GM12878 (cell line): Measurements from ENCODE around the gene MAD2L1BP. TPM values are rescaled to one million over a fixed set of nuclear protein-coding genes. Genes with fewer than 3 reads are reported as not detected.

Source experiments
- ATF3 ChIP-seq: IDR thresholded peaks from 2 replicates; pipeline ENCODE4 v1.6.1; 2011; ENCODE audit warnings: low read depth, mild to moderate bottlenecking, low read length, moderate library complexity, borderline replicate concordance; ENCODE audit errors: extremely low read depth
- CHD2 ChIP-seq: IDR thresholded peaks from 2 replicates; pipeline ENCODE4 v1.6.1; 2011; ENCODE audit warnings: low read depth, low read length, improper control_type of control experiment, borderline replicate concordance
- E2F4 ChIP-seq: IDR thresholded peaks from 2 replicates; pipeline ENCODE4 v1.6.1; 2012; ENCODE audit warnings: low read depth, low read length, improper control_type of control experiment
- GATAD2B ChIP-seq: fragments of 450-650 bp; conservative IDR thresholded peaks from 2 replicates; pipeline ENCODE4 v1.6.1; 2017; ENCODE audit warnings: low read depth, mild to moderate bottlenecking, moderate library complexity
- IKZF1 ChIP-seq: fragments of 450-650 bp; conservative IDR thresholded peaks from 2 replicates; pipeline ENCODE4 v1.6.1; 2017; ENCODE audit warnings: antibody characterized with exemption, mild to moderate bottlenecking
- IRF4 ChIP-seq: IDR thresholded peaks from 2 replicates; pipeline ENCODE4 v1.6.1; 2011; ENCODE audit warnings: low read depth, low read length
- MTA3 ChIP-seq: IDR thresholded peaks from 2 replicates; pipeline ENCODE4 v1.6.1; 2012; ENCODE audit warnings: low read length, inconsistent platforms, borderline replicate concordance
- MYC ChIP-seq: IDR thresholded peaks from 2 replicates; pipeline ENCODE4 v1.6.1; 2011; ENCODE audit warnings: mild to moderate bottlenecking, low read length, moderate library complexity, inconsistent platforms; ENCODE audit not compliant: insufficient read depth, insufficient replicate concordance, insufficient read length, severe bottlenecking
- PKNOX1 ChIP-seq: fragments of 450-650 bp; IDR thresholded peaks from 2 replicates; pipeline ENCODE4 v1.6.1; 2016; ENCODE audit warnings: mild to moderate bottlenecking
- POLR2AphosphoS2 ChIP-seq: IDR thresholded peaks from 2 replicates; pipeline ENCODE4 v1.6.1; 2011; ENCODE audit warnings: low read depth, mild to moderate bottlenecking, low read length, improper control_type of control experiment, moderate library complexity
- RB1 ChIP-seq: fragments of 450-650 bp; formaldehyde crosslinking; IDR thresholded peaks from 2 replicates; pipeline ENCODE4 v1.6.1; 2017; ENCODE audit warnings: mild to moderate bottlenecking, borderline replicate concordance
- RELB ChIP-seq: fragments of 450-650 bp; IDR thresholded peaks from 2 replicates; pipeline ENCODE4 v1.6.1; 2017; ENCODE audit warnings: low read depth, mild to moderate bottlenecking, moderate library complexity
- RUNX3 ChIP-seq: IDR thresholded peaks from 2 replicates; pipeline ENCODE4 v1.6.1; 2012; ENCODE audit warnings: low read length, inconsistent platforms
- SIN3A ChIP-seq: IDR thresholded peaks from 2 replicates; pipeline ENCODE4 v1.6.1; 2012; ENCODE audit warnings: low read depth, low read length, improper control_type of control experiment
- SMAD5 ChIP-seq: IDR thresholded peaks from 2 replicates; pipeline ENCODE4 v1.6.1; 2016; ENCODE audit warnings: antibody characterized with exemption, low read depth
- SPI1 ChIP-seq: IDR thresholded peaks from 2 replicates; pipeline ENCODE4 v1.6.1; 2011; ENCODE audit warnings: low read depth, mild to moderate bottlenecking, low read length, moderate library complexity, borderline replicate concordance; ENCODE audit not compliant: insufficient read depth
- TCF12 ChIP-seq: IDR thresholded peaks from 2 replicates; pipeline ENCODE4 v1.6.1; 2011; ENCODE audit warnings: low read depth, mild to moderate bottlenecking, low read length
- TCF3 ChIP-seq: IDR thresholded peaks from 2 replicates; pipeline ENCODE4 v1.6.1; 2012; ENCODE audit warnings: low read depth, mild to moderate bottlenecking, low read length, borderline replicate concordance; ENCODE audit not compliant: insufficient read depth
- TCF7 ChIP-seq: IDR thresholded peaks from 2 replicates; pipeline ENCODE4 v1.6.1; 2014; ENCODE audit warnings: antibody characterized with exemption, borderline replicate concordance
- ZNF24 ChIP-seq: fragments of 450-650 bp; IDR thresholded peaks from 2 replicates; pipeline ENCODE4 v1.6.1; 2017; ENCODE audit warnings: antibody characterized with exemption, mild to moderate bottlenecking
- polyA plus RNA-seq, 11 experiments: library from polyadenylated mRNA; depleted of rRNA in 4 of 11; unstranded in 6 of 11; stranded (reverse) in 5 of 11; fragments of >200 nt; fragmentation: Nextera tagmentation in 4 of 11; fragmentation: Illumina TruSeq in 1 of 11; extraction: Ambion mirVana in 4 of 11; extraction: Trizol in 1 of 11; gene quantifications; 1 replicate in 1 of 11; 2 replicates in 10 of 11; pipeline versions ENCODE4 v1.2.1 to v1.2.3, GENCODE V29; 2011 to 2016; ENCODE audit warnings: inconsistent platforms in 2 of 11, missing spikeins in 2 of 11, low read depth in 1 of 11
- total RNA-seq, 4 experiments: library from RNA; depleted of rRNA in 3 of 4; stranded (reverse); fragments of >200 nt in 3 of 4; fragmentation: Illumina TruSeq in 1 of 4; extraction: Trizol in 1 of 4; gene quantifications; 2 replicates each; pipeline versions ENCODE4 v1.2.1 to v1.2.3, GENCODE V29; 2013 to 2021
- TF ChIP-seq, protein P1 (sequence below): IDR thresholded peaks from 2 replicates; pipeline ENCODE4 v1.6.1; 2011; ENCODE audit warnings: borderline replicate concordance, low read depth, mild to moderate bottlenecking, moderate library complexity, low read length; ENCODE audit not compliant: insufficient read depth, poor library complexity, severe bottlenecking
- TF ChIP-seq, protein P2 (sequence below): IDR thresholded peaks from 2 replicates; pipeline ENCODE4 v1.6.1; 2011; ENCODE audit warnings: mild to moderate bottlenecking, low read depth, low read length, moderate library complexity; ENCODE audit not compliant: insufficient replicate concordance

The MAD2L1BP gene
- total and polyA plus RNA-seq, 10 of the 15 experiments (the other 5 are each of a cell fraction or from before 2014, with no cell fraction given), result 39.2 to 155 (median 60.3) TPM

GRCh38 chr6:43635387-43636307, at the start of gene MAD2L1BP (continued):
- TF ChIP-seq PKNOX1, result no peak
- TF ChIP-seq POLR2AphosphoS2, result peak; percentile 73; the same call in 1 of the 2 replicates
- TF ChIP-seq MYC, result no peak
- TF ChIP-seq TCF12, result peak; percentile 52; the same call in 1 of the 2 replicates
- peak; percentile 95; the same call in 1 of the 2 replicates for TF ChIP-seq RB1
- TF ChIP-seq GATAD2B, result peak; percentile 94
- TF ChIP-seq IKZF1, result peak; percentile 86
- TF ChIP-seq SMAD5, result peak; percentile 90
- peak; percentile 69; the same call in 1 of the 2 replicates for TF ChIP-seq MTA3
- no peak for TF ChIP-seq E2F4
- TF ChIP-seq SIN3A, result peak; percentile 77
- TF ChIP-seq RUNX3, result peak; percentile 98
- TF ChIP-seq TCF3, result peak; percentile 70; the same call in 1 of the 2 replicates
- TF ChIP-seq, protein P1, sequence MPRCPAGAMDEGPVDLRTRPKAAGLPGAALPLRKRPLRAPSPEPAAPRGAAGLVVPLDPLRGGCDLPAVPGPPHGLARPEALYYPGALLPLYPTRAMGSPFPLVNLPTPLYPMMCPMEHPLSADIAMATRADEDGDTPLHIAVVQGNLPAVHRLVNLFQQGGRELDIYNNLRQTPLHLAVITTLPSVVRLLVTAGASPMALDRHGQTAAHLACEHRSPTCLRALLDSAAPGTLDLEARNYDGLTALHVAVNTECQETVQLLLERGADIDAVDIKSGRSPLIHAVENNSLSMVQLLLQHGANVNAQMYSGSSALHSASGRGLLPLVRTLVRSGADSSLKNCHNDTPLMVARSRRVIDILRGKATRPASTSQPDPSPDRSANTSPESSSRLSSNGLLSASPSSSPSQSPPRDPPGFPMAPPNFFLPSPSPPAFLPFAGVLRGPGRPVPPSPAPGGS, result no peak
- TF ChIP-seq ZNF24, result no peak
- TF ChIP-seq TCF7, result no peak
- TF ChIP-seq ATF3, result no peak
- TF ChIP-seq IRF4, result peak; percentile 21; the same call in 1 of the 2 replicates
- peak; percentile 58; the same call in 1 of the 2 replicates for TF ChIP-seq CHD2
- TF ChIP-seq, protein P2, sequence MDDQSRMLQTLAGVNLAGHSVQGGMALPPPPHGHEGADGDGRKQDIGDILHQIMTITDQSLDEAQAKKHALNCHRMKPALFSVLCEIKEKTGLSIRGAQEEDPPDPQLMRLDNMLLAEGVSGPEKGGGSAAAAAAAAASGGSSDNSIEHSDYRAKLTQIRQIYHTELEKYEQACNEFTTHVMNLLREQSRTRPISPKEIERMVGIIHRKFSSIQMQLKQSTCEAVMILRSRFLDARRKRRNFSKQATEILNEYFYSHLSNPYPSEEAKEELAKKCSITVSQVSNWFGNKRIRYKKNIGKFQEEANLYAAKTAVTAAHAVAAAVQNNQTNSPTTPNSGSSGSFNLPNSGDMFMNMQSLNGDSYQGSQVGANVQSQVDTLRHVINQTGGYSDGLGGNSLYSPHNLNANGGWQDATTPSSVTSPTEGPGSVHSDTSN, result no peak
- peak; percentile 69 for TF ChIP-seq RELB
- 0 out of 2 replicates have a peak, but pooled peaks have one; percentile 37 for TF ChIP-seq SPI1
